Lower lobe of right lung (tissue), 2 donors: Measurements from ENCODE around the gene SCART1. TPM values are rescaled to one million over a fixed set of nuclear protein-coding genes. Genes with fewer than 3 reads are reported as not detected.
A peak's percentile ranks its signal among the peaks of the same experiment; 100 is the strongest.

ENCODE experiments used
- ATAC-seq, 2 donors: fragments of 200-7000 bp; cut with Tn5 transposase; one replicate each; pipeline ENCODE4 v1.9.1; 2020 to 2022; ENCODE audit warnings: mild to moderate bottlenecking in 2 of 2, moderate library complexity in 2 of 2
- DNase-seq: peaks from one replicate; pipeline ENCODE4 v3.0.0-alpha.2; 2020
- H3K27ac ChIP-seq: fragments of 200-600 bp; one replicate; pipeline ENCODE4 v1.8.0; 2022
- H3K27me3 ChIP-seq: fragments of 200-600 bp; one replicate; pipeline ENCODE4 v1.8.0; 2022; ENCODE audit warnings: low read depth
- H3K36me3 ChIP-seq: fragments of 200-600 bp; one replicate; pipeline ENCODE4 v1.8.0; 2022; ENCODE audit warnings: mild to moderate bottlenecking
- H3K4me1 ChIP-seq: fragments of 200-600 bp; one replicate; pipeline ENCODE4 v1.8.0; 2022
- H3K4me3 ChIP-seq: fragments of 200-600 bp; one replicate; pipeline ENCODE4 v1.8.0; 2022; ENCODE audit warnings: mild to moderate bottlenecking
- H3K9me3 ChIP-seq: fragments of 200-600 bp; one replicate; pipeline ENCODE4 v1.8.0; 2022
- intact Hi-C: fragments of 100-400 bp; cut with DNase I; formaldehyde crosslinking; loops from one replicate; pipeline ENCODE4 v1.11.0; 2022
- total RNA-seq: library from RNA; stranded (reverse); fragmentation: NEBNext Ultra II Directional; extraction: Animal tissue kit (Norgen Biotek cat#: 25700); gene quantifications from one replicate; pipeline ENCODE4 v1.2.1, GENCODE V29; 2021
- TF ChIP-seq, protein P1 (sequence below): fragments of 200-600 bp; IDR thresholded peaks from one replicate; pipeline ENCODE4 v1.8.0; 2022; ENCODE audit warnings: antibody characterized with exemption, mild to moderate bottlenecking
- donor health status: DM: no; HTN: yes; CAD: no; lungs with severe emphysema.

SCART1 gene
- total RNA-seq, 1 donor from 2014 or later: 2.4 TPM

- no peak for ATAC-seq
- Histone ChIP-seq H3K36me3 (no peaks in the 10 kb centered on the region), H3K4me3 (no peak overlapping the region), H3K9me3 (no peaks in the 10 kb centered on the region), H3K4me1 (no peaks in the 10 kb centered on the region), H3K27ac (no peak overlapping the region), H3K27me3 (no peaks in the 10 kb centered on the region)
- TF ChIP-seq, protein P1, sequence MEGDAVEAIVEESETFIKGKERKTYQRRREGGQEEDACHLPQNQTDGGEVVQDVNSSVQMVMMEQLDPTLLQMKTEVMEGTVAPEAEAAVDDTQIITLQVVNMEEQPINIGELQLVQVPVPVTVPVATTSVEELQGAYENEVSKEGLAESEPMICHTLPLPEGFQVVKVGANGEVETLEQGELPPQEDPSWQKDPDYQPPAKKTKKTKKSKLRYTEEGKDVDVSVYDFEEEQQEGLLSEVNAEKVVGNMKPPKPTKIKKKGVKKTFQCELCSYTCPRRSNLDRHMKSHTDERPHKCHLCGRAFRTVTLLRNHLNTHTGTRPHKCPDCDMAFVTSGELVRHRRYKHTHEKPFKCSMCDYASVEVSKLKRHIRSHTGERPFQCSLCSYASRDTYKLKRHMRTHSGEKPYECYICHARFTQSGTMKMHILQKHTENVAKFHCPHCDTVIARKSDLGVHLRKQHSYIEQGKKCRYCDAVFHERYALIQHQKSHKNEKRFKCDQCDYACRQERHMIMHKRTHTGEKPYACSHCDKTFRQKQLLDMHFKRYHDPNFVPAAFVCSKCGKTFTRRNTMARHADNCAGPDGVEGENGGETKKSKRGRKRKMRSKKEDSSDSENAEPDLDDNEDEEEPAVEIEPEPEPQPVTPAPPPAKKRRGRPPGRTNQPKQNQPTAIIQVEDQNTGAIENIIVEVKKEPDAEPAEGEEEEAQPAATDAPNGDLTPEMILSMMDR: no peak
- no peak for DNase-seq
- intact Hi-C loops: no loop called here
Measured at GRCh38 chr10:133461841-133462240, 8.1 kb downstream of the SCART1 start.

GRCh38 chr10:133462512-133463305, 9.0 kb downstream of the SCART1 start:
- DNase-seq: no peak
- Histone ChIP-seq H3K9me3 (no peaks in the 10 kb centered on the region), H3K4me3 (no peak overlapping the region), H3K4me1 (no peaks in the 10 kb centered on the region), H3K36me3 (no peaks in the 10 kb centered on the region), H3K27ac (no peak overlapping the region), H3K27me3 (no peaks in the 10 kb centered on the region)
- intact Hi-C loops: no loop called here
- no peak for ATAC-seq
- TF ChIP-seq, protein P1: no peak

GRCh38 chr10:133464582-133465031, 10.9 kb downstream of the SCART1 start:
- TF ChIP-seq, protein P1: no peak
- no peaks in the 10 kb centered on the region for H3K9me3 ChIP-seq
- H3K27ac ChIP-seq: no peak overlapping the region
- no peaks in the 10 kb centered on the region for H3K36me3 ChIP-seq
- ATAC-seq (no peak), DNase-seq (no peak)
- no peaks in the 10 kb centered on the region for H3K4me1 ChIP-seq
- no peaks in the 10 kb centered on the region for H3K27me3 ChIP-seq
- H3K4me3 ChIP-seq: no peak overlapping the region
- intact Hi-C loops: no loop called here

DNA sequence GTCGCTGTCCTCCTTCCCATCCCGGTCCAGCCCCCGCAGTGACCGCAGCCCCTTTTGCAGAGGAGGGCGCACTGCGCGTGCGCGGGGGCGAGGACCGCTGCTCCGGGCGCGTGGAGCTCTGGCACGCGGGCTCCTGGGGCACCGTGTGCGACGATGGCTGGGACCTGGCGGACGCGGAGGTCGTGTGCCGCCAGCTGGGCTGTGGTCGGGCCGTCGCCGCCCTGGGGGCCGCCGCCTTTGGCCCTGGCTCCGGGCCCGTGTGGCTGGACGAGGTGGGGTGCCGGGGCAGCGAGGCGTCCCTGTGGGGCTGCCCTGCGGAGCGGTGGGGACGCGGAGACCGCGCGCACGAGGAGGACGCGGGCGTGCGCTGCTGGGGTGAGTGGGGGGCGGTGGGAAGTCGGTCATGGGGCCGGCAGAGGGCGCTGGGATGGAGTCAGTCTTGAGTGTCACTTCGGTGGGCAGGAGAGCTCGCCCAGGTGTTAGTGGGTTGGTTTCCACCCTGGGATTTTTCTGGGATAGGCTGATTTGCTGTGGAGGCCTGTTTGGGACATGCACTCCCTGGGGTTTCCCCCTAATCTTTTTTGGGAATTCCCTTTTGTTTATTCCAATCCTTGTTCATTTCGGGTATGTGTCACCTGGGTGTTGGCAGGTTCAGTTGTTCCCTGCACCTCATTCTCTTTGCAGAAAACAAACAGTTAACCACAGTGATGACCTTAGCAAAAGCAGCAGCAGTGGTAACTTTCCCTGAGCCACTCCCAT, 11.6 kb downstream of the SCART1 start:
- ATAC-seq: no peak

DNA sequence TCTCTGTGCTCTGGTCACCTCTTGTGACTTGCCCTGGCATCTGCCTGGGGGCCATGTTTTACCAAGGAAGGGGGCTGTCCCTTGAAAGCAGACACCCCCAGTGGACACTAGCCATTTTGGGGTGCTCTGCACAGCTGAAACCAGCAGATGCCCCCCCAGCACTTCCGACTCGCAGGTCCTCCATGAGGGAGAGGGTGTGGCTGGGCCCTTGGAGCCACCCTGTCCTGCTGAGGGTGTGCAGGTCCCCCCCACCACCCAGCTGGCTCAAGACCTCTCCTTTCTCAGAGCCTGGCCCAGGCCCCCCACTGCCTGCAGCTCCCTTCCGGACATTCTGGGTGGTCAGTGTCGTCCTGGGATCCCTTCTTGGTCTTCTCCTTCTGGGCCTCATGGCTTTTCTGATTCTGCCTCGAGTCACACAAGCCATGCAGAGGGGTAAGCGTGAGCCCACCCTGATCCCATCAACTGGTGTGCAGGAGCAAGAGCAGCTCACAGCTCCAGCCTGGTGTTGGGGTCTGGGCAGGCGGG, 12.3 kb downstream of the SCART1 start:
- ATAC-seq (peak in 1 of 2 donors; percentile 29), DNase-seq (no peak)
- TF ChIP-seq, protein P1: no peak
- Histone ChIP-seq H3K27me3 (no peaks in the 10 kb centered on the region), H3K27ac (no peak overlapping the region), H3K9me3 (no peaks in the 10 kb centered on the region), H3K4me3 (no peak overlapping the region), H3K4me1 (no peaks in the 10 kb centered on the region), H3K36me3 (no peaks in the 10 kb centered on the region)
- intact Hi-C loops: no loop called here

More for the DNA sequence above, 11.6 kb downstream of the SCART1 start:
- Histone ChIP-seq H3K27me3 (no peaks in the 10 kb centered on the region), H3K9me3 (no peaks in the 10 kb centered on the region), H3K4me3 (no peak overlapping the region), H3K36me3 (no peaks in the 10 kb centered on the region), H3K4me1 (no peaks in the 10 kb centered on the region), H3K27ac (no peak overlapping the region)
- DNase-seq: no peak
- TF ChIP-seq, protein P1: no peak
- intact Hi-C loops: no loop called here
